Activated CD4-positive, alpha-beta T cell treated with anti-CD3 and anti-CD28 coated beads, Interleukin-2, Interleukin-4, amounts not matched to agents 100 ng/mL and 50 ng/mL, durations not matched to agents 16 hours and 8 hours (primary cell): ENCODE measurements around the gene SMYD3.

Experiments
- DNase-seq: peaks from one replicate; pipeline ENCODE4 v3.0.0-alpha.2; 2020; ENCODE audit warnings: low spot score

Gene SMYD3

GRCh38 chr1:245906207-245906606 is 600.9 kb downstream of the SMYD3 start:
- DNase-seq: no peak

GRCh38 chr1:245903851-245904250 is 603.2 kb downstream of the SMYD3 start:
- DNase-seq: no peak

- no peak for DNase-seq
These were observed 605.5 kb downstream of the SMYD3 start for GRCh38 chr1:245901565-245901964.

- DNase-seq: no peak
These were observed 606.0 kb downstream of the SMYD3 start for GRCh38 chr1:245901037-245901436.

GRCh38 chr1:245898581-245898980 is 608.5 kb downstream of the SMYD3 start:
- no peak for DNase-seq

GRCh38 chr1:245896258-245896657 is 610.8 kb downstream of the SMYD3 start:
- no peak for DNase-seq

GRCh38 chr1:245895455-245895959 is 611.6 kb downstream of the SMYD3 start:
- no peak for DNase-seq

- no peak for DNase-seq
These were observed 612.2 kb downstream of the SMYD3 start for GRCh38 chr1:245894843-245895242.

GRCh38 chr1:245893025-245893424 is 614.1 kb downstream of the SMYD3 start:
- no peak for DNase-seq

GRCh38 chr1:245888809-245889208 is 618.3 kb downstream of the SMYD3 start:
- peak; percentile 1 for DNase-seq

GRCh38 chr1:245887829-245888228 is 619.2 kb downstream of the SMYD3 start:
- DNase-seq: no peak

GRCh38 chr1:245881767-245882391 is 625.2 kb downstream of the SMYD3 start:
- no peak for DNase-seq

- DNase-seq: no peak
These were observed 626.2 kb downstream of the SMYD3 start for GRCh38 chr1:245880754-245881403.

GRCh38 chr1:245879091-245879490 is 628.0 kb downstream of the SMYD3 start:
- no peak for DNase-seq

- no peak for DNase-seq
These were observed 628.5 kb downstream of the SMYD3 start for GRCh38 chr1:245878585-245878984.

GRCh38 chr1:245877976-245878375 is 629.1 kb downstream of the SMYD3 start:
- no peak for DNase-seq

- DNase-seq: no peak
These were observed 630.5 kb downstream of the SMYD3 start for GRCh38 chr1:245876586-245876985.

GRCh38 chr1:245875581-245876261 is 631.4 kb downstream of the SMYD3 start:
- DNase-seq: no peak

GRCh38 chr1:245874942-245875580 is 632.0 kb downstream of the SMYD3 start:
- no peak for DNase-seq

- DNase-seq: no peak
These were observed 633.0 kb downstream of the SMYD3 start for GRCh38 chr1:245873883-245874671.

GRCh38 chr1:245873068-245873467 is 634.0 kb downstream of the SMYD3 start:
- DNase-seq: no peak

GRCh38 chr1:245872475-245872874 is 634.6 kb downstream of the SMYD3 start:
- DNase-seq: no peak
